HepG2 (cell line): ENCODE measurements around the gene GINS2. TPM values are rescaled to one million over a fixed set of nuclear protein-coding genes. Genes with fewer than 3 reads are reported as not detected.

Source experiments
- ATAC-seq: fragments of 200-7000 bp; cut with Tn5 transposase; 3 replicates; pipeline ENCODE4 v1.9.1; 2020; ENCODE audit warnings: mild to moderate bottlenecking, moderate library complexity
- BruUV-seq: library from RNA; stranded (reverse); fragments of 400-500 nt; replicated peaks from 2 replicates; lab custom pipeline; 2021; lab: Mats Ljungman, UMichigan
- CTCF ChIA-PET: fragments of 300-600 bp; formaldehyde crosslinking; extraction: SDS; loops from one replicate; lab custom pipeline; 2021; ENCODE audit warnings: low total read pairs, inconsistent platforms, low intra/inter-chr PET ratio; lab: Yijun Ruan, JAX
- POLR2A ChIA-PET: fragments of 350-600 bp; sonication (Branson Sonifier 250); formaldehyde crosslinking; loops from one replicate; lab custom pipeline; 2020; ENCODE audit warnings: antibody characterized with exemption, inconsistent platforms; lab: Yijun Ruan, JAX
- DNase-seq: peaks from one replicate; pipeline ENCODE4 v3.0.0-alpha.2; 2015; ENCODE audit warnings: low spot score
- FAIRE-seq: peaks from 3 replicates; lab custom pipeline; 2011; peaks lifted over from hg19 to GRCh38; lab: Jason Lieb, UNC
- H2AFZ ChIP-seq: one replicate; pipeline ENCODE4 v1.6.1; 2011; ENCODE audit warnings: low read length, inconsistent platforms
- H3K27ac ChIP-seq: fragments of 300-600 bp; 3 replicates; pipeline ENCODE4 v1.8.0; 2011; ENCODE audit warnings: mixed run types, mild to moderate bottlenecking, mixed read lengths, low read length, inconsistent platforms; ENCODE audit not compliant: insufficient read depth; ENCODE audit errors: extremely low read length
- H3K27me3 ChIP-seq, 2 experiments: fragments of 200-600 bp in 1 of 2; 2 replicates in 1 of 2; 3 replicates in 1 of 2; pipeline versions ENCODE4 v1.6.0 to v1.8.0; 2011; ENCODE audit warnings: low read length in 2 of 2, mild to moderate bottlenecking in 2 of 2, moderate library complexity in 2 of 2, inconsistent platforms in 1 of 2; ENCODE audit not compliant: insufficient read depth in 2 of 2, control insufficient read depth in 1 of 2
- H3K36me3 ChIP-seq, 2 experiments: fragments of 200-600 bp in 1 of 2; replicated peaks in 1 of 2; 2 replicates in 1 of 2; 3 replicates in 1 of 2; pipeline versions ENCODE4 v1.5.1 to v1.8.0; 2011; ENCODE audit warnings: low read length in 2 of 2, inconsistent platforms in 1 of 2; ENCODE audit not compliant: insufficient read depth in 2 of 2, control insufficient read depth in 1 of 2
- H3K4me1 ChIP-seq: 2 replicates; pipeline ENCODE4 v1.5.1; 2012; ENCODE audit warnings: low read length, inconsistent platforms; ENCODE audit not compliant: insufficient read depth
- H3K4me2 ChIP-seq: 2 replicates; pipeline ENCODE4 v1.6.0; 2011; ENCODE audit warnings: low read depth, low read length, inconsistent platforms
- H3K4me3 ChIP-seq, 3 experiments: fragments of 200-600 bp in 1 of 3; sonication (generic), shearing (Covaris generic) in 1 of 3; replicated peaks in 1 of 3; 2 replicates each; pipeline ENCODE4 v1.5.1; 2011 to 2016; ENCODE audit warnings: low read length in 3 of 3, inconsistent platforms in 2 of 3, low read depth in 2 of 3, mild to moderate bottlenecking in 2 of 3, control low read depth in 1 of 3, mixed read lengths in 1 of 3; ENCODE audit not compliant: insufficient read depth in 1 of 3
- H3K79me2 ChIP-seq: one replicate; pipeline ENCODE4 v1.6.1; 2011; ENCODE audit warnings: low read length, inconsistent platforms; ENCODE audit not compliant: insufficient read depth
- H3K9ac ChIP-seq: 2 replicates; pipeline ENCODE4 v1.6.0; 2011; ENCODE audit warnings: mild to moderate bottlenecking, low read depth, low read length, inconsistent platforms; ENCODE audit not compliant: insufficient read depth
- H3K9me3 ChIP-seq: 2 replicates; pipeline ENCODE4 v1.5.1; 2012; ENCODE audit warnings: mild to moderate bottlenecking, low read length
- H4K20me1 ChIP-seq: 2 replicates; pipeline ENCODE4 v1.6.0; 2011; ENCODE audit warnings: inconsistent platforms, mild to moderate bottlenecking, low read length, moderate library complexity; ENCODE audit not compliant: insufficient read depth
- CENPX ChIP-seq: sonication (generic); formaldehyde crosslinking; IDR thresholded peaks from 2 replicates; pipeline ENCODE4 v1.9.0; 2021; ENCODE audit warnings: mild to moderate bottlenecking, missing genetic modification reagents, moderate library complexity
- HNRNPH1 ChIP-seq: fragments of 200-400 bp; formaldehyde crosslinking; optimal IDR thresholded peaks from 2 replicates; pipeline ENCODE3; 2017; ENCODE audit warnings: mild to moderate bottlenecking, low read depth, low read length
- MBD4 ChIP-seq: IDR thresholded peaks from 2 replicates; pipeline ENCODE4 v1.6.1; 2012; ENCODE audit warnings: low read length, inconsistent platforms, borderline replicate concordance
- MED8 ChIP-seq: sonication (generic); formaldehyde crosslinking; IDR thresholded peaks from 2 replicates; pipeline ENCODE4 v1.8.1; 2023; ENCODE audit warnings: mild to moderate bottlenecking, missing genetic modification reagents; ENCODE audit not compliant: insufficient replicate concordance
- MIER3 ChIP-seq: IDR thresholded peaks from 2 replicates; pipeline ENCODE4 v1.6.1; 2016; ENCODE audit warnings: missing compliant biosample characterization, borderline replicate concordance
- TBX2 ChIP-seq: sonication (generic); formaldehyde crosslinking; IDR thresholded peaks from 2 replicates; pipeline ENCODE4 v1.5.0; 2020; ENCODE audit warnings: missing genetic modification reagents, mild to moderate bottlenecking, borderline replicate concordance
- ZNF160 ChIP-seq: sonication (generic); formaldehyde crosslinking; IDR thresholded peaks from 2 replicates; pipeline ENCODE4 v1.8.0; 2022; ENCODE audit warnings: mild to moderate bottlenecking, inconsistent platforms, missing genetic modification reagents
- ZNF782 ChIP-seq: sonication (generic); formaldehyde crosslinking; IDR thresholded peaks from 2 replicates; pipeline ENCODE4 v1.4.0; 2020; ENCODE audit warnings: missing genetic modification reagents, mild to moderate bottlenecking, borderline replicate concordance
- WGBS: methylation state at CpG from one replicate; pipeline ENCODE4 v1.1.6; 2017; ENCODE audit warnings: low lambda C conversion rate; 5-methylcytosine and 5-hydroxymethylcytosine counted together
- in situ Hi-C: cut with HindIII; loops from 2 replicates; pipeline ENCODE4 v1.10.0; 2017; ENCODE audit warnings: low pct_unique_long_range_greater_than_20kb; ENCODE audit not compliant: extremely low pct_ligation_motif_present
- intact Hi-C: fragments of 100-400 bp; cut with micrococcal nuclease; formaldehyde crosslinking; loops from one replicate; pipeline ENCODE4 v1.10.0; 2022; ENCODE audit not compliant: unreplicated experiment
- polyA plus RNA-seq, 8 experiments: library from polyadenylated mRNA; depleted of rRNA in 3 of 8; stranded (reverse) in 7 of 8; unstranded in 1 of 8; fragments of >200 nt; fragmentation: Illumina TruSeq in 4 of 8; extraction: Trizol in 4 of 8; gene quantifications; 2 replicates each; pipeline versions ENCODE4 v1.2.1 to v1.2.3, GENCODE V29; 2011 to 2016; ENCODE audit warnings: low read depth in 4 of 8, missing spikeins in 1 of 8, mixed read lengths in 1 of 8; ENCODE audit not compliant: insufficient read depth in 1 of 8
- total RNA-seq, 5 experiments: library from RNA; depleted of rRNA; stranded (reverse); fragments of >200 nt; fragmentation: Illumina TruSeq; extraction: Trizol; gene quantifications; 2 replicates each; pipeline ENCODE4 v1.2.3, GENCODE V29; 2016; ENCODE audit warnings: low read depth in 1 of 5
- TF ChIP-seq, protein P1 (sequence below): sonication (generic); formaldehyde crosslinking; conservative IDR thresholded peaks from 2 replicates; pipeline ENCODE4 v1.8.0; 2022; ENCODE audit warnings: mild to moderate bottlenecking, moderate library complexity, missing genetic modification reagents
- TF ChIP-seq, protein P2 (sequence below): sonication (generic); formaldehyde crosslinking; IDR thresholded peaks from 2 replicates; pipeline ENCODE4 v1.8.1; 2023; ENCODE audit warnings: mild to moderate bottlenecking, missing genetic modification reagents

The GINS2 gene
- total and polyA plus RNA-seq, 2 of the 13 experiments (the other 11 are each of a cell fraction or from before 2014, with no cell fraction given), result 10.6 to 48.3 TPM

DNA sequence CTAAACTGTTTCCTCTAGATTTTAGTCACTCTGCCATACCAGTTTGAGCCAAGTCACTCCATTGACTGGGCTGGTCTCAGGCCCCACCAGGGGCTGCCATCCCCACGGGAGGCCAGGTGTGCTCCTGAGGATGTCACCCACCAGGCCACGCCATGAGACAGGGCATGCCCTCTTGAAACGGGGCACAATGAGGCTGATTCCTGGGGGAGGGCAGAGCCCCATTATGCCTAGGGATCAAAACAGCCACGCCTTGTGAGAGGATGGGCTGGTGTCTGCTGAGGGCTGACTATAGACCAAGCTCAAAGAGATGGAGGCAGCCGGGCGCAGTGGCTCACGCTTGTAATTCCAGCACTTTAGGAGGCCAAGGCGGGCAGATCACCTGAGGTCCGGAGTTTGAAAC is 21.5 kb downstream of the GINS2 start (continued):
- no peak for TF ChIP-seq CENPX
- no peak for TF ChIP-seq ZNF160
- TF ChIP-seq MED8, result no peak

DNA sequence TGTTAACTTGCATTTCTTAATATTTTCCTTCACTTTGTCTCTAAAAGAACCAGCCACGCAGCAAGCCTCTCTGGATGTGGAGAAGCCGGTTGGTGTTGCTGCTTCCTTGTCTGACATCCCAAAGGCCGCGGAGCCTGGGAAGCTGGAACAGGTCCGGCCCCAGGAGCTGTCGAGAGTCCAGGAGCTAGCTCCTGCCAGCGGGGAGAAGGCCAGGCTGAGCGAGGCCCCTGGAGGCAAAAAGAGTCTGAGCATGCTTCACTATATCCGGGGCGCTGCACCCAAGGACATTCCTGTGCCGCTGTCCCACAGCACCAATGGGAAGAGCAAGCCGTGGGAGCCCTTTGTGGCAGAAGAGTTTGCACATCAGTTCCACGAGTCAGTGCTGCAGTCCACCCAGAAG is 22.8 kb downstream of the GINS2 start:
- in situ Hi-C loops, result no loop called here
- H2AFZ ChIP-seq, result no peak overlapping the region
- over 99% methylated on average over 12 of the region's 13 CpGs for WGBS
- no peaks in the 10 kb centered on the region for H3K4me1 ChIP-seq
- intact Hi-C loops, result no loop called here
- ATAC-seq (no peak), DNase-seq (no peak), FAIRE-seq (no peak)
- BruUV-seq, result no TSS peak
- H3K4me3 ChIP-seq, result no peak overlapping the region
- H3K36me3 ChIP-seq, result peaks cover 71 to 99% of the 10 kb centered on the region in 2 experiments
- no peak overlapping the region for H3K4me2 ChIP-seq
- no peaks in the 10 kb centered on the region for H3K79me2 ChIP-seq
- H3K27me3 ChIP-seq, result no peaks in the 10 kb centered on the region
- no peak for TF ChIP-seq MIER3 (CRISPR knock-in tag)
- TF ChIP-seq, protein P1, sequence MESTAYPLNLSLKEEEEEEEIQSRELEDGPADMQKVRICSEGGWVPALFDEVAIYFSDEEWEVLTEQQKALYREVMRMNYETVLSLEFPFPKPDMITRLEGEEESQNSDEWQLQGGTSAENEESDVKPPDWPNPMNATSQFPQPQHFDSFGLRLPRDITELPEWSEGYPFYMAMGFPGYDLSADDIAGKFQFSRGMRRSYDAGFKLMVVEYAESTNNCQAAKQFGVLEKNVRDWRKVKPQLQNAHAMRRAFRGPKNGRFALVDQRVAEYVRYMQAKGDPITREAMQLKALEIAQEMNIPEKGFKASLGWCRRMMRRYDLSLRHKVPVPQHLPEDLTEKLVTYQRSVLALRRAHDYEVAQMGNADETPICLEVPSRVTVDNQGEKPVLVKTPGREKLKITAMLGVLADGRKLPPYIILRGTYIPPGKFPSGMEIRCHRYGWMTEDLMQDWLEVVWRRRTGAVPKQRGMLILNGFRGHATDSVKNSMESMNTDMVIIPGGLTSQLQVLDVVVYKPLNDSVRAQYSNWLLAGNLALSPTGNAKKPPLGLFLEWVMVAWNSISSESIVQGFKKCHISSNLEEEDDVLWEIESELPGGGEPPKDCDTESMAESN (CRISPR knock-in tag), result no peak
- TF ChIP-seq MBD4, result no peak
- no peak for TF ChIP-seq ZNF782 (CRISPR knock-in tag)
- TF ChIP-seq TBX2 (CRISPR knock-in tag), result no peak
- TF ChIP-seq, protein P2, sequence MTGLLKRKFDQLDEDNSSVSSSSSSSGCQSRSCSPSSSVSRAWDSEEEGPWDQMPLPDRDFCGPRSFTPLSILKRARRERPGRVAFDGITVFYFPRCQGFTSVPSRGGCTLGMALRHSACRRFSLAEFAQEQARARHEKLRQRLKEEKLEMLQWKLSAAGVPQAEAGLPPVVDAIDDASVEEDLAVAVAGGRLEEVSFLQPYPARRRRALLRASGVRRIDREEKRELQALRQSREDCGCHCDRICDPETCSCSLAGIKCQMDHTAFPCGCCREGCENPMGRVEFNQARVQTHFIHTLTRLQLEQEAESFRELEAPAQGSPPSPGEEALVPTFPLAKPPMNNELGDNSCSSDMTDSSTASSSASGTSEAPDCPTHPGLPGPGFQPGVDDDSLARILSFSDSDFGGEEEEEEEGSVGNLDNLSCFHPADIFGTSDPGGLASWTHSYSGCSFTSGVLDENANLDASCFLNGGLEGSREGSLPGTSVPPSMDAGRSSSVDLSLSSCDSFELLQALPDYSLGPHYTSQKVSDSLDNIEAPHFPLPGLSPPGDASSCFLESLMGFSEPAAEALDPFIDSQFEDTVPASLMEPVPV (CRISPR knock-in tag), result no peak
- TF ChIP-seq HNRNPH1, result no peak
- H3K9me3 ChIP-seq, result no peaks in the 10 kb centered on the region
- no peak overlapping the region for H3K9ac ChIP-seq
- CTCF ChIA-PET, result no interaction called here
- peaks cover 5% of the 10 kb centered on the region; the same call in 1 of the 2 replicates for H4K20me1 ChIP-seq
- POLR2A ChIA-PET, result no interaction called here
- no peak overlapping the region for H3K27ac ChIP-seq
